K562 (cell line): ENCODE measurements around the gene RSBN1L. TPM values are rescaled to one million over a fixed set of nuclear protein-coding genes. Genes with fewer than 3 reads are reported as not detected.

Source experiments
- AFF4 ChIP-seq: sonication (generic); formaldehyde crosslinking; IDR thresholded peaks from 2 replicates; pipeline ENCODE4 v1.8.0; 2023; ENCODE audit warnings: mild to moderate bottlenecking, missing genetic modification reagents
- C11orf30 ChIP-seq: fragments of 450-650 bp; IDR thresholded peaks from 2 replicates; pipeline ENCODE4 v1.6.1; 2016; ENCODE audit warnings: low read depth, mild to moderate bottlenecking
- CREB5 ChIP-seq: fragments of 250-450 bp; sonication (Bioruptor Pico); IDR thresholded peaks from 2 replicates; pipeline ENCODE4 v1.5.0; 2020; ENCODE audit warnings: mild to moderate bottlenecking
- CUX1 ChIP-seq: fragments of 200-800 bp; sonication (Bioruptor generic); IDR thresholded peaks from 2 replicates; pipeline ENCODE4 v1.6.1; 2016; ENCODE audit warnings: missing genetic modification characterization, missing compliant biosample characterization
- DLX4 ChIP-seq: fragments of 250-450 bp; sonication (Bioruptor Pico); IDR thresholded peaks from 2 replicates; pipeline ENCODE4 v1.6.1; 2021; ENCODE audit warnings: mild to moderate bottlenecking
- DNMT1 ChIP-seq: fragments of 450-650 bp; IDR thresholded peaks from 2 replicates; pipeline ENCODE4 v1.6.1; 2016; ENCODE audit warnings: antibody characterized with exemption, mild to moderate bottlenecking
- DPF2 ChIP-seq: fragments of 450-650 bp; IDR thresholded peaks from 2 replicates; pipeline ENCODE4 v1.6.1; 2016
- FOXJ3 ChIP-seq: sonication (generic); formaldehyde crosslinking; IDR thresholded peaks from 2 replicates; pipeline ENCODE4 v1.4.0; 2020; ENCODE audit warnings: mild to moderate bottlenecking, missing genetic modification reagents
- IRF1 ChIP-seq: sonication (generic); formaldehyde crosslinking; IDR thresholded peaks from 2 replicates; pipeline ENCODE4 v1.8.0; 2022; ENCODE audit warnings: missing genetic modification reagents, mild to moderate bottlenecking, borderline replicate concordance
- KDM2B ChIP-seq: fragments of 250-450 bp; sonication (Bioruptor Pico); IDR thresholded peaks from 2 replicates; pipeline ENCODE4 v1.8.0; 2021; ENCODE audit warnings: mild to moderate bottlenecking, moderate library complexity
- MAFG ChIP-seq: fragments of 450-650 bp; conservative IDR thresholded peaks from 2 replicates; pipeline ENCODE4 v1.6.1; 2016; ENCODE audit warnings: missing genetic modification characterization, missing compliant biosample characterization
- PRPF4 ChIP-seq: fragments of 200-400 bp; formaldehyde crosslinking; IDR thresholded peaks from one replicate; pipeline ENCODE4 v1.6.1; 2017; ENCODE audit warnings: low read length, low read depth, mild to moderate bottlenecking; ENCODE audit not compliant: insufficient read depth, poor library complexity, severe bottlenecking
- RUNX1 ChIP-seq: sonication (generic); IDR thresholded peaks from 2 replicates; pipeline ENCODE4 v1.6.1; 2016; ENCODE audit warnings: antibody characterized with exemption, low read depth
- SMAD2 ChIP-seq: fragments of 150-350 bp; IDR thresholded peaks from 2 replicates; pipeline ENCODE4 v1.6.1; 2014; ENCODE audit warnings: low read depth, mild to moderate bottlenecking, low read length
- ZNF717 ChIP-seq: fragments of 250-450 bp; sonication (Bioruptor Pico); IDR thresholded peaks from 2 replicates; pipeline ENCODE4 v1.5.0; 2021
- polyA plus RNA-seq, 8 experiments: library from polyadenylated mRNA; depleted of rRNA in 4 of 8; stranded (reverse) in 5 of 8; unstranded in 3 of 8; fragments of >200 nt; fragmentation: Nextera tagmentation in 2 of 8; fragmentation: Illumina TruSeq in 1 of 8; extraction: Ambion mirVana in 2 of 8; extraction: Trizol in 1 of 8; gene quantifications; 2 replicates each; pipeline versions ENCODE4 v1.2.1 to v1.2.3, GENCODE V29; 2011 to 2014; ENCODE audit warnings: inconsistent platforms in 1 of 8, missing spikeins in 1 of 8
- total RNA-seq, 7 experiments: library from RNA; depleted of rRNA in 6 of 7; stranded (reverse); fragments of >200 nt in 6 of 7; fragmentation: Illumina TruSeq in 2 of 7; extraction: Trizol in 2 of 7; gene quantifications; 2 replicates each; pipeline versions ENCODE4 v1.2.1 to v1.2.3, GENCODE V29; 2011 to 2021; ENCODE audit warnings: low replicate concordance in 1 of 7

The RSBN1L gene
- total and polyA plus RNA-seq, 9 of the 15 experiments (the other 6 are each of a cell fraction or from before 2014, with no cell fraction given): 6.2 to 35.2 (median 20.1) TPM

- TF ChIP-seq AFF4 (CRISPR knock-in tag): no peak
- no peak for TF ChIP-seq MAFG
- no peak for TF ChIP-seq PRPF4
- TF ChIP-seq C11orf30: 0 out of 2 replicates have a peak, but pooled peaks have one; percentile 1
- TF ChIP-seq CREB5: no peak
- no peak for TF ChIP-seq IRF1 (CRISPR knock-in tag)
- TF ChIP-seq DLX4 (CRISPR knock-in tag): no peak
- TF ChIP-seq SMAD2: no peak
- TF ChIP-seq RUNX1: no peak
- no peak for TF ChIP-seq CUX1 (CRISPR knock-in tag)
- TF ChIP-seq DNMT1: no peak
- peak; percentile 63; the same call in 1 of the 2 replicates for TF ChIP-seq DPF2
- no peak for TF ChIP-seq FOXJ3 (CRISPR knock-in tag)
- no peak for TF ChIP-seq ZNF717 (CRISPR knock-in tag)
- TF ChIP-seq KDM2B (CRISPR knock-in tag): no peak
These were observed 31.9 kb downstream of the RSBN1L start (continued) for GRCh38 chr7:77727936-77728701.
